ENCODE data around the gene CPEB2.

Gene CPEB2

GRCh38 chr4:15001869-15002658 lies at the start of gene CPEB2:
Gene CPEB2, plus strand, starts transcription at chr4:15002481. Its CDS starts 193 bp downstream, at chr4:15002674.
- DNase-seq (ENCODE audit: low read depth in 2 of 2, low spot score in 1 of 2): peak; percentile 77 to 78

DNA sequence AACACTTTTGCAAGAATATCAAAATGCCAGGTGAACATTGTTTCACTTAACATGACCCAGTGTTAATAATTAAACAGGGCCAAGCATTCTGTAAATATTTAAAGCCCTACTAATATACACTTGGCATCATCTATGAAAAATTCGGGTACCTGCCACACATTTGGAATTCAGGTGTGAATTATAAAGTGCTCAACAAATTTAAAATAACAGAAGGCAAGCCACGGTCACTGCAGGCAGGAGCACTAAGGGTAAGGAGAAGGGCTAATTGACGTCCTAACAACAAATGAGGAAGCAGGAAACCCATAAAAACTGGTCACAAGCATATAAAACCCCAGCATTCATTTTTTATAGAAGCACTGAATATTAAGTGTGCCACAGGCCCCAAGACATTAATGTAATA lies 43.8 kb upstream of the CPEB2 start:
- no peak for DNase-seq (ENCODE audit: low read depth in 2 of 2, low spot score in 1 of 2)

- DNase-seq (ENCODE audit: low read depth in 2 of 2, low spot score in 1 of 2): no peak
Observed at GRCh38 chr4:14961292-14961691, 41.0 kb upstream of the CPEB2 start.

DNA sequence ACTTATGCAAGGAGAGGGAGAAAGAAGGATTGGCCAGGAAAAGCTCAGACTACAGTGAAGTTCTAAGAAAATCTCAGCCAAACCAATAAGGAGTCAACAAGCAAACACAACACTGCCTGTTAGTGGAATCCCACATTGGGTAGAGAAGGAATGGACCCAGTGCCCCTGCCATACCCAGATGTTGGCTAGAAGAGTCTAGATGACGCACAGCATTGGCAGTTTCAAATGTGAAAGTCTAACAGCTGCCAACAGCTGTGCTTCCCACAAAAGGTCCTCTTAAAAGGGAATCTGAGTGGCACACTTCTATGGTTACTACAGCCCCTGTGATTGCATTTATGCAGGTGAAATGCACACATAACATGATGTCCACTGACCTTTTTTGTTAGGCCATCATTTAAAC lies 37.2 kb upstream of the CPEB2 start:
- DNase-seq (ENCODE audit: low read depth in 2 of 2, low spot score in 1 of 2): no peak

DNA sequence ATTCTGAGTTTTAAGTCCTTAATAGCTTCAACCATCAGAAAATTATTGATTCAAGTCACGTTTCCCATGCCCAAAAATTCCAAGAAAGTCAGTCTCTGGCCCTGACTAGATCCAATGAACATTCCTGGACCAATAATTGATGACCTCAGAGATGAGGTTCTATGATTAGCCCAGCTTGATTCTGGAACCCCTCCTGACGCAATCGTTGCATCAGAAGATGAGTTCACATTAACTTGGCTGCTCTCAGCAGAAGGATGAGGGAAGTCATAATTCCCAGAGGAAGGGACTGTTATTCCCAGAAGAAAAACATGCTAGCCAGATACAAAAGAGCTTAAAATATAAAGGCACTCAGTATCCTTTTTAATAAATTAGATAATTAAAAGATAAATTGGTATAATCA lies 34.3 kb upstream of the CPEB2 start:
- DNase-seq (ENCODE audit: low read depth in 2 of 2, low spot score in 1 of 2): no peak

DNA sequence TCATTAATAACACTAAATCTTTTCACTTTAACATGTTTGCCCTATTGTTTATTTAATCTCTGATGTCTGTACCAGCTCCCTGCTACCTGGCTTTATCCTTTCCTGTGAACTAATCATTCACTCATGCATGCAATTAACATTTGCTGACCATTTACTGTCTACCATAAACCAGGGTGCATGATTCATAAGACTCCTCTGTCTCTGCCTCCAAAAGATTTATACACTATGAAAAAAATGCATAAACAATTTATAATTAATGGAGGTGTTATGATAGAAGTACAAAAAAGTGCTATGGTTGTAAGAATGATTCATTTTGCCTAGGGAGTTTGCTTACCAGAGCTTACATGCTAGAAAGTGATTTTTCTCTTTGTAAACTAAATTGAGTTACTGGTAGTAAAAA lies 24.5 kb upstream of the CPEB2 start:
- no peak for DNase-seq (ENCODE audit: low read depth in 2 of 2, low spot score in 1 of 2)

GRCh38 chr4:14984448-14984847 lies 17.8 kb upstream of the CPEB2 start:
- no peak for DNase-seq (ENCODE audit: low read depth in 2 of 2, low spot score in 1 of 2)

DNA sequence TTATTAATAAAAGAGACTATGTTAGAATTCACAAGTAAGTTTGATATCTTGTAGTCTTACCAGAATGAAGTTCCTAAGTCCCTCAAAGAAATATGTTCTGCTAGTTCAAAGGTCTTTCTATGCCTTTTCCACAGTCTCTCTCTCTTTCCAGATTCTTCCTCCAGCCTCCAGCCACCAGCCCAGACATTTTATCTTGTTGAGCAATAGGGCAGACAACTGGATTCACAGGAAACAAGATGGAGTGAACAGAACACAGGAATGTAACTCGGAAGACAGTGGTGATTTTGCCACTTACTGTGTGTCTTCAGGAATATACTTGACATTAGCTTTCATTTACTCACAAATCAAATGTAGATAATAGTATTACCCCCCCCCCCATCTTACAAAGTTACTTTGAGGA lies 17.1 kb upstream of the CPEB2 start:
- DNase-seq (ENCODE audit: low read depth in 2 of 2, low spot score in 1 of 2): no peak

DNA sequence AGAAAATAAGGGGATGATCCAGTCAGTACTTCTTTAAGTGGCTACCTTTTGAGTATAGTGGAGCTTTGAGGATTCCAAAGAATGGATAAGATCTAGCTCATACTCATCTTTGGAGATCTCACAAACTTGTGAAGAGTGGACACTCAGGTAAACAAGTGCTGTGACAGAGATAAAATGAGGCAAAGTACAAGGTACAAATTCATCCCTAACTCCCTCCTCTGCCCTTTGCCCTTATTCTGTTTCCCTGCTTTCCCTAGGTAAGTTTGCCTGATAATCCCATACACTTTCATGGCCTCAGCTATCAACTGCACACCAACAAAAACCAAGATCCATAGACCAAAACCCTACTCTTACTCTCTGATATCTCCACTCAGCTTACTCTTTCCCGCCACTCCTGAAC lies 16.4 kb upstream of the CPEB2 start:
- no peak for DNase-seq (ENCODE audit: low read depth in 2 of 2, low spot score in 1 of 2)

DNA sequence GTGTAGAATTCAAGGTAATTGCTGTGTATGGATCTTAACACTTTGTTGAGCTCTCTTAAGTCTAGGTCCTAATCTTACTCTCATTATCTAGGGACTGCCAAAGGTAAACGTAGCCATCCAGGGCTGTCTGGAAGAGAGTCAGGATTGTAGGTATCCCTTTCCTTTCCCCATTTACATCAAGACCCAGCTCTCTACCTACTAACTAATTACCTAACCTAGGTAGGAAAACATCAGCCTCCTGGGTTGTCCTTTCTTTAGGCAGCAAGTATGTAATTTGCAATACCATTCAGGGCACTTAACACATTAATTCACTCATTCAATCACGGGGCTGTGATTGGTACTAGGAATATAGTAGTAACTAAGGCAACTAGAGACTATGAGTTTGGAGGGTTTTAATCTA lies 15.2 kb upstream of the CPEB2 start:
- no peak for DNase-seq (ENCODE audit: low read depth in 2 of 2, low spot score in 1 of 2)

DNA sequence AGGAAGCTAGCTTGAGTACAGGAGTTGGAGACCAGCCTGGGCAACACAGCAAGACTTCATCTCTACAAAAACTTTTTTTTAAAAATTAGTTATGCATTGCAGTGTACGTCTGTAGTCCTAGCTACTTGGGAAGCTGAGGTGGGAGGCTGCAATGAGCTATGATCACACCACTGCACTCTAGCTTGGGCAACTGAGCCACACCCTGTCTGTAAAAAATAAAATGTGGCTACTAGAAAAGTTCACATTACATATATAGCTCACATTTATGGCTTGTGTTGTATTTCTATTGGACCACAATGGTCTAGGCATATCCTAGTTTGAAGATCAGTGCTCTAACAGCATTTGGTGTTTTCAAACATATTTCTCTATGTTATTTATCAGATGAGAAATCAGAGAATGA lies 11.8 kb upstream of the CPEB2 start:
- no peak for DNase-seq (ENCODE audit: low read depth in 2 of 2, low spot score in 1 of 2)

GRCh38 chr4:14994242-14994641 lies 8.0 kb upstream of the CPEB2 start:
- no peak for DNase-seq (ENCODE audit: low read depth in 2 of 2, low spot score in 1 of 2)

DNA sequence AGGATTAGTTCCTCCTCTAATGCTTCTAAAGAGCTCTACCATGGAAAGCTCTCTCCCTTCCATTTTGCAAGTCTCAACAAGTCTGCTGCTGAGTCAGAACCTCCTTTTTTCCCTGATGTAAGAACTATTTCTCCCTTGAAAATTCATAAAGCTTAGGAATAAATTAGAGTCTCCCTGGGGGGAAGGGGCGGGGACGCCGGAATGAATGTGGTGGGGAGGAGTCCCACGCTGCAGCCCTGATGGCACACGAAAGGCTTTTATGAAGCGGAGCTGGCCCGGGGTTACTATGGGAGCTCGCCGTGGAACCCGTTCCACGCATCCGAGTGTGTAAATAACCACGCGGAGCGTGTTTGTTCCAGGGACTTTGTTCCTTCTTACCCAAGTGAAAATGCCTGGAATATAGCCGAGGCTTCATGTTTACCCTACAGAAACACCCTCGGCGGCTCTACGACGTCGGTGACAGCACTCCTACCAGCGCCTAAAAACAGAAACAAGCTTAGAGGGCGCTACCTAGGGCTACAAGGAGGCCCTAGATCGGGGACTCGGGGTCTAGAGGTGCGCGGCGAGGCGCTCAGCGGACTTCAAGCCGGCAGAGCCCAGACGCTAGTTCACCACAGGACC lies 923 bp upstream of the CPEB2 start:
- peak in 1 of 2 donors; percentile 13 for DNase-seq (ENCODE audit: low read depth in 2 of 2, low spot score in 1 of 2)

DNA sequence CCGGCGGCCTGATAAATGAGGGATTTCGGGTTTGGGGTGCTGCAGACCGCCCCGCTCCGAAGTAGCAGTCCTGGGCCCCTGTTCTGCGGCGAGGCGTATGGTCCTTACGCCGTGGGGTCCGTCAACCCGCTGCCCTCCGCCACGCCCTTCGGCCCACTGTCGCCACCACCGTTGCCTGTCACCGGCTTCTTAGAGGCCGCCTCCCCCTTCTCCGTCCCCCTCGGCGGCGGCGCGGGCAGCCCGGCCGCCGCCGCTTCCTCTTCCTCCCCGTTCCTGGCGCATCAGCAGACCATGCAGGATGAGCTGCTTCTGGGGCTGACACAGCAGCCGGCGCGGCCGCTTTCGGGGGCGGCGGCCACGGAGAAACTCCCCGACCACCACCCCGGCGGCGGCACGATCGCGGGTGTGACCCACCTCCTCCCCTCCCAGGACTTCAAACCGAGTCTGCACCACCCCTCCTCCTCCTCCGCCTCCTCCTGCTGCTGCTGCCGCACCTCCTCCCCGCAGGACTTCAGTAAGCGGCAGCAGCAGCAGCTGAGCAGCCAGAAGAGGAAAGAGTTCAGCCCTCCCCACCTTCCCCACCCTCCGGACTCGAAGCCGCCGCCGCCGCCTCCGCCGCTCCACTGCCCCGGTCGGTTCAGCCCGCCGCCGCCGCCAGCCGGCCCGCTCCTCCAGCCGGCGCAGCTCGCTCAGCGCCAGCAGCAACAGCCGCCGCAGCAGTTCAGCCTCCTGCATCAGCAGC lies 549 bp downstream of the CPEB2 start:
- DNase-seq (ENCODE audit: low read depth in 2 of 2, low spot score in 1 of 2): peak; percentile 44 to 77

DNA sequence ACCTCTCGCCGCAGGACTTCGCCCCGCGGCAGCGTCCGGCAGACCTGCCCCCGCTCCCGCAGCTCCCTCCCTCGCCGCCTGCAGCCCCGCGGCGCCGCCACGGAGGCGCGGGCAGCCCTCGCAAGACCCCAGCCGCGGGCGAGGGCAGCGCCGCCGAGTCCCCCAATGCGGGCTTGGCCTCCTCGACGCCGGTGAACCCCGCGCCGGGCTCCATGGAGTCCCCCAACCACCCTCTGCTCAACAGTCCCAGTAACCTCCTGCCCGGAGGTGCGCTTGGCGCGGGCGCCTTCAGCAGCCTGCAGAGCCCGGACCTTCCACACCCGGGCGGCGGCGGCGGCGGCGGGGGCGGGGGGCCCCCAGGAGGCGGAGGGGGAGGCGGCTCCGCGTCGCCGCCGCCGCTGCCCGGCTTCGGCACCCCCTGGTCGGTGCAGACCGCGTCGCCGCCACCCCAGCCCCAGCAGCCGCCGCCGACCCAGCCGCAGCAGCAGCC lies 1.2 kb downstream of the CPEB2 start:
- DNase-seq (ENCODE audit: low read depth in 2 of 2, low spot score in 1 of 2): peak; percentile 10 to 33

DNA sequence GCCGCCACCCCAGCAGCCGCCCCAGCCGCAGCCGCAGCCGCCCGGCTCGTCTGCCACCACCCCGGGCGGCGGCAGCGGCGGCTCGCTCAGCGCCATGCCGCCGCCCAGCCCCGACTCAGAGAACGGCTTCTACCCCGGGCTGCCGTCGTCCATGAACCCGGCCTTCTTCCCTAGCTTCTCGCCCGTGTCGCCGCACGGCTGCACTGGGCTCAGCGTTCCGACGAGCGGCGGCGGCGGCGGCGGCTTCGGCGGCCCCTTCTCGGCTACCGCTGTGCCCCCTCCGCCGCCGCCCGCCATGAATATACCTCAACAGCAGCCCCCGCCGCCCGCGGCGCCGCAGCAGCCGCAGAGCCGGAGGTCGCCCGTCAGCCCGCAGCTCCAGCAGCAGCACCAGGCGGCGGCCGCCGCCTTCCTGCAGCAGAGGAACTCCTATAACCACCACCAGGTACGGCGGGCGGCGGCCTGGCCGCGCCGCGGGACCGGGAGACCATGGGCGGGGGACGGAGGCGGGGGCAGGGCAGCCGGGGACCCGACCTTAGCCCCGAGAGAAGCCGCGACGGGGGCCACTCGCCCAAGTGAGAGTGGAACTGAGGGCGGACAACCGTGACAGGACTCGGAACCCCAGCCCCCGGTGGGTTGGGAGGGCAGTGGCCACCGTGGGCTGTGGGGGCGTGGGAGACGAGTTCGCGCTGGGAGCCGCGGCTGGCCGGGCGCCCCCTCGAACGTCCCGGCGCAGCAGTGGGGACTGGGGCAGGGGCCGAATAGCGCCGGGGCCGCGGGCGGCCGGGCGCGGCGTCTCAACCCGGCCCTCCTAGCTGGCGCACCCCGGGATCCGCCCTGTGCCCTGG lies 1.8 kb downstream of the CPEB2 start:
- DNase-seq (ENCODE audit: low read depth in 2 of 2, low spot score in 1 of 2): no peak

DNA sequence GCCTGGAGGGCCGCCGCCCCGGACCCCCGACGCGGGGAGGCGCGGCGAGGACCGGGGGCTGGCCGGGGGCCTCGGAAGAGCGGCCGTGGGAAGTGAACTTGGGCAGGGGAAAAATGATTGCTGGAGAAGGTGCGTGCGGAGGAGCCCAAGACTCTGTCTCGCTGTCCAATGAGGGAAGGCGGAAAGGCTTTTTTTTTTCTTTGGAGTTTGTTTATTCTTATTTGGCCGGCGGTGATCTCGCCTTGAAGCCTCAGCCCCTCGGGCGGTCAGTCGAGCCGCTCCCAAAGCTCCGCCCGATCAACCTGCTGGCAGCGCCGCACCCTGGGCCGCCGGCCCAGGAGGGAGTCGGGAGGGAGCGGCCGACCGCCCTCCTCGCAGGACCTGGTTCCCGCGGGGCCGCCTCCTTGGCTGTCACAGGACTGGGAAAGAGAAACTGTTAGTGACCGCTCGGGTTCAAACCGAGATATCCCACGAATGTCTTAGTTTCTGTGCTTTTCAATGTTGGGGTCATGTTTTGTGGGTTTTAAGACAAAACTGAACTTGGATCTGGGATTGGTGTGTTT lies 2.5 kb downstream of the CPEB2 start:
- DNase-seq (ENCODE audit: low read depth in 2 of 2, low spot score in 1 of 2): no peak

DNA sequence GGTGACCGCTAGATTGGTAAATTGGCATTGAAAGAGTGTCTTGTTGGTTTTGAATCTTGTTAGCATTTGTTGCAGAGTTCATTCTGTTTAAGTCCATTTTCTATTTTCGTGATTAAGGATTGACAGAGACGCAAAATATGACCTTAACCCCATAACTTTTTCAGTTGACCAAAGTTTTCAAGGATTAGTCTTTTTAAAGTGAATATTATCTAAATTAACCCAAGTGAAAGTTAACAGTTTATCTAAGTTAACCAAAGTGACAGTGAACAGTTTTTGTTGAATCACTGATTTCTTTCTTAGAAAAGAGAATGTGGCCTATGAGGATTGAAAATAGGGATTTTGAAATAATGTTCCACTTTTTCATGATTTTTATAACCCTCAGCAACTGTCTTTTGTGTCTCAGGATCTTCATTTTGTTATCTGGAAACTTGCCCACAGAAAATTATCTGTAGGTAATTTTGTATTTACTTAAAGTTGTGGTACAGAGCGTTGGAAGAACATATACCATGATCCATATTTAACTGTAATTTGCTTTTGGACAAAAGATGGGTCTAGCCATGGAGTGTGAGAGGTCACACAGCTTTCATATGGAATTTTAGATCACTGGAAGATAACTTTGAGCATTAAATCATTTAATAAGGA lies 3.3 kb downstream of the CPEB2 start:
- no peak for DNase-seq (ENCODE audit: low read depth in 2 of 2, low spot score in 1 of 2)

DNA sequence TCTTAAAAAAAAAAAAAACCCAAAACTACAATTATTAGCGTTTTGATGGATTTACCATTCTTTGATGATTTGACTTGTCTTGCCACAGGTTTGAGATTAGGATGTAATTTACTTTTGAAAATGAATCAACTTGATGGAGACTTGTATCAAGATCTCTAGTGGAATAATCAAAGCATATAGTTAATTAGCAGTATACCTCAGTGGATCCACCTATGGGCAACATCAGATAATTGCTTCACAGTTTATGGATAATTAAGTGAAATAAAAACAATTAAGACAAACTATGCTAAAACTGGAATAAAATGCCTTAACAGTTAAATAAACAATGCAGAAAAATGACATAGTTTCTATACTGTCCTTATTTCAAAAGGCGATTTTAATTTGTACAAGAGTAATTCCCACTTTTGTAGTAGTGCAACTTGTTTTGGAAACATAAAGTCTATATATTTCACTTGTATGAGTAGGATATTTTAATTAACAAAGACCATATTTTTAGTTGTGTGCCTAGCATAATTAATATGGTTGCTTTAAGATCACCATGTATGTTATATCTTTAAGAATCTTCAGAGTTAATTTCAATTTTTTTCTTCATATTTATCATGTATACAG lies 4.2 kb downstream of the CPEB2 start:
- DNase-seq (ENCODE audit: low read depth in 2 of 2, low spot score in 1 of 2): no peak

DNA sequence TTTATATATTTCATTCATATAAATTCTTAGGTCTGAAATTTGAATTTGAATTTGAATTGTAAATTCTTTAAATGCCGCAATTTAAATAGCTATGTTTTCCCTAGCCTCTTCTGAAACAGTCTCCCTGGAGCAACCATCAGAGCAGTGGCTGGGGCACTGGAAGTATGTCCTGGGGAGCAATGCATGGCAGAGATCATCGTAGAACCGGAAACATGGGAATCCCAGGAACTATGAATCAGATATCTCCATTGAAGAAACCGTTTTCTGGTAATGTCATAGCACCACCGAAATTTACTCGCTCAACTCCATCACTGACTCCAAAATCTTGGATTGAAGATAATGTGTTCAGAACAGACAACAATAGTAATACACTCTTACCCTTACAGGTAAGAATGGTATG lies 4.9 kb downstream of the CPEB2 start:
- DNase-seq (ENCODE audit: low read depth in 2 of 2, low spot score in 1 of 2): no peak
